ENCODE data around the gene KCNQ1.

Gene KCNQ1

DNA sequence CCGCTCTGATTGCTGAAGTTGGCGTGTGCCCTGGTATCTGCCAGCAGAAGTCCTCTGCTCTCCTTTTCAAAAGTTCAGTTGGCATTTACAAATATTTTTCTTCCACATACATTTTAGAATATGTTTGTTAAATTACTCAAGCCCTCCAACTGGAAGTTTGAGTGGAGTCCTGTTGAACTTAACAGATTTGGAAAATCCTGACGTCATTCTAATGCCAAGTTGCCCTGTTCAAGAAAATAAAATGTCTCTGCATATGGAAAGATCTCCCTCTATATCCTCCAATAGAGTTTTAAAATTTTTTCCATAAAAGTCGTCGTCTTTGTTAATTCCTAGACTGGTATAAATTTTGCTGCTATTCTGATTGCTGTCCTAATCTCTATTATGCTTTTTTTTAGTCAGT lies 251.6 kb downstream of the KCNQ1 start:
- no peak for DNase-seq (ENCODE audit: low read depth in 2 of 2)

- no peak for DNase-seq (ENCODE audit: low read depth in 2 of 2)
These were observed 253.1 kb downstream of the KCNQ1 start for GRCh38 chr11:2697866-2698265.

DNA sequence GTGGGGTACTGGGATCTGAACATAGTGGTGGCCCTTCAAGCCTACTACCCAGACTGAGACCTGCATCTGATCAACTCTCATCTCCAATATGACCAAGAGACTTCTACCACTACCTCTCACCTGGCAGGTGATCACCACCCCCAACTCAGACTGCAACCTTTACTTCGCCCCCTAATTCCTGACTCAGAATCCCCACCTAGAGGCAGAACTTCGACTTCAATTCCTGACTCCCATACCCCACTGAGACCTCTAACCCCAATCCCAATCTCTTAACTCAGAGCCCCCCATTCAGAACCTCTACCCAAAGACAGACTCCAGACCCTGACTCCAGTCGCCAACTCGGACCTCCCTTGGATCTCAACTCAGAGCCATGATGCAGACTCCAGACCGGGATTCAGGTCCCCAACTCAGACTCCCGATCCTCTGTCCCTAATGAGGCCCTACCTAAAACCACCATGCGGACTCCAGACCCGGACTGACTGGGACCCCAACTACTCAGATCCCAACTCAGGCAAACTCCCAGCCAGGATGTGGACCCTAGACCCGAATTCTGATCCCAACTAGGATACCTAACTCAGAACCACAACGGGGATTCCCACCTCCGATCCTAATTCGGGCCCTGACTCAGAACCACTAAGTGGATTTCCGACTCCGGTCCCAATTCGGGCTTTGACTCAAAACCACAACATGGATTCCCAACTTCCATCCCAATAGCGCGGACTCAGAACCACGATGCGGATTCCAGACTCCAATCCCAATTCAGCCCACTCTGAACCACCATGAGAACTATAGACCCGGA lies 253.8 kb downstream of the KCNQ1 start:
- DNase-seq (ENCODE audit: low read depth in 2 of 2) = no peak

DNA sequence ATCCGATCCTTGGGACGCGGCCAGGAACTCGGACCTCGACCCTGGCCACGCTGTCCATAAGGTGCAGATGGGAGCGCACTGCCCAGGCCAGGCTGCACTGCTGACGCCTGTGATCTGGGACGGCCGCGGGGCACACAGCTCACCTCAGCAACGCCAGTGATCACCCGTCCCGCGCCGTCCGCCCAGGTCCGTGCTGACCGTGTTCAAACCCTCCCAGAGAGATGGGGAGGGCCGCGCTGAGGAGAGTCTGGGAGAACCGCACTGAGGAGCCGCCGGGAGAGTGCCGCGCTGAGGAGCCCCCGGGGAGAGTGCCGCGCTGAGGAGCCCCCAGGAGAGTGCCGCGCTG lies 254.3 kb downstream of the KCNQ1 start:
- DNase-seq (ENCODE audit: low read depth in 2 of 2) = no peak

- peak; percentile 79 to 80 for DNase-seq (ENCODE audit: low read depth in 2 of 2)
These were observed 255.0 kb downstream of the KCNQ1 start, which contains the start of gene KCNQ1OT1 for GRCh38 chr11:2699531-2700414. TSS of gene KCNQ1OT1 (minus strand) at chr11:2699994.

- peak in 1 of 2 donors; percentile 16 for DNase-seq (ENCODE audit: low read depth in 2 of 2)
These were observed 255.8 kb downstream of the KCNQ1 start for GRCh38 chr11:2700415-2701211.

- DNase-seq (ENCODE audit: low read depth in 2 of 2) = no peak
These were observed 256.4 kb downstream of the KCNQ1 start for GRCh38 chr11:2701230-2701629.

DNA sequence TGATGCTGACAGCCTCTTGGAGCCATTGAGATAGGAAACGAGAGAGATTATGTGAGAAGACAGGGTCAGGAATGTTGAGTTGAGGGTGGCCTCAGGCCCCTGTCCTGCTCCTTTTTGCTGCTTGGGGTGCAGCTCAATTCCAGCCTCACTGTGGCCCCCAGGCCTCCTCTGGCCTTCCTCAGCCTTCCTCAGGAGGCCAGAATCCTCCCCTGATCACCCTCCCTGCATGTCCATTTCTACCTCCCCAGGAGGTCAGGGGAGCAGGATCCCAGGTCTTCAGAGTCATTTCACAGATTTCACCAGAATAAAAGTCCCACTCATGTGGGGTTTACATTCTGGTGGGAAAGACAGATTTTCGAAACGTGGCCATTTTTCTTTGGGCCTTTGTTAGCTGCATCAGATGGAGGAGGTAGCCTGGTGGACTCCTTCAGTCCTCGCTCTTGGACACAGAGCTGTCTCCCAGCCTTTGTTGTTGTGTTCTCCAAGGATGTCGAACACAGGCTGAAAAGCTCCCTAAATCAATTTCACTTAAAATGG lies 257.2 kb downstream of the KCNQ1 start:
- no peak for DNase-seq (ENCODE audit: low read depth in 2 of 2)

DNA sequence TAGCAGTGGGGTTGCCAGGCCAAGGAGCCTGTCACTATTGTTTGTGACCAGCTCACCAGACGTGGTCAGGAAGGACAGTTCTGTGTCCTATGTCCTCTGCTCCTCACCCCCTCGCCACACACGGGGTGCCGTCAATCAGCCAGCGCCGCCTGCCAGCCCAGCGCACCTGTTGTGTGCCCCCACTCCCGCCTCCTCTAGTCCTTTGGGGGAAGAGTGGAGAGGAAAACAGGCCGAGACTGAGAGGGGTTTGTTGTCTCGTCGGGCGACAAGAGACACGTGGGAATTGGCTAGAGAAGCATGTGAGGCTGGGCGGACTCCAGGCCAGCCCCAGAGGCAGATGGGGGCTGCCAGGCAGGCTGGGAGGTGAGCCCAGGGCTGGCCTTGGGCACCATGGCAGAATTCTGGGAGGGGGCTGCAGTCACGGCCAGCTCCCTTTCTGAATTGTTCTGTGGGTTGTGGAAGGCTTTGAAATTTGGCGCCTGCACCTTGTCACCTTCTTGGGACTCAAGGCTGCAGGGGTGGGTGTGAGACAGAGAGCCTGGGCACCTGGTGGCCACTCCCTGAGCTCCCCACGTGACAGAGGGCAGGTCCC lies 258.1 kb downstream of the KCNQ1 start:
- DNase-seq (ENCODE audit: low read depth in 2 of 2) = no peak

GRCh38 chr11:2703363-2704141 lies 258.7 kb downstream of the KCNQ1 start:
- no peak for DNase-seq (ENCODE audit: low read depth in 2 of 2)

DNA sequence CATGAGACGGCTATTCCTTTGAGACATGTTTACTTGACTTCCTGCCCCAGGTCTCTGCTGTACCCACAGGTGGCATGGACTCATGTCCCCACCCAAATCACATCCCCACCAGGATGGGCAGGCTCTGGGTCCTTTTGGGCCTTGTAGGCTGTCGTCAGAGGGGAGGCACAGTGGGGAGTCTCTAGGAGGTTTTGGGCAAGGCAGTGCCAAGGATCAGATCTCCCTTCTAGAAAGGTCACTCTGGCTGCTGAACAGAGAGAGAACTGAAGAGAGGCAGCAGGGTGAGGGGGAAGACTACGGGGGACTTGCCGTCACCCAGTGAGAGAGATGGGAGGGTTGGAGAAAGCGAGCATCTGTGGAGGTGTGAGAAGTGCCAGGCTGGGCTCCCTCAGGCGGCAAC lies 259.5 kb downstream of the KCNQ1 start:
- DNase-seq (ENCODE audit: low read depth in 2 of 2) = no peak

DNA sequence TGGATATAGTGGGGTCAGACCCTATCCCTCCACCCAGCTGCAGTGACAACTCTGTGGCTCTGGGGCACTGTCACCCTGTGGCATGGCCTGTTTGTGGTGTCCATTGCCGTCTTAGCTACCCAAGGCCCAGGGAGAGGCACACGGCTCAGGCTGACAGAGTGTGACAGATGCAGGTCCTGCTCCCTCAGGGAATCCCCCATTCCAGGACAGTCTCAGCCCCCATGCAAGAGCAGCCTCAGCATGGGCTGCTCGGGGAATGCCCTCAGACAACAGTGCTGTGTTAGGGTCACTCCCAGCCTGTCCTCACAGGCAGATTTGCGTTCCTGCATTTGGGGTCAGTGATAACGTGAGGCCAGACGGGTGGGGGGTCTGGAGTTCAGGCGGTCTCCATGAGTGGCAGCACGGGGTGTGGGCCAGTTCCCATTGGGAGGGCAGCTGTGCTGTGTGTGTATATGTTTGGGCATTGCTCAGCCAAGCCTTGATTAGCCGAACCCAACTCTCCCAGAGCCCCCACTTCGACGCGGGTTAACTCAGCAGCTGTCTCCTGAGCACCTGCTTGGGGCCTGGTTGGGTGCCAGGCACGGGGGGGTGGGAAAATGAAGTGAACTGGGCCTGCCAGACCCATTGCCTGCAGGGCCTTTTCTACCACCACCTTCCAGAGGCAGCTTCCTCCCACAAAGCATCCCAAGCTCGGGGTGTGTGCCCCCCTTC lies 260.2 kb downstream of the KCNQ1 start:
- DNase-seq (ENCODE audit: low read depth in 2 of 2) = no peak

- no peak for DNase-seq (ENCODE audit: low read depth in 2 of 2)
These were observed 261.5 kb downstream of the KCNQ1 start for GRCh38 chr11:2706321-2706720.

DNA sequence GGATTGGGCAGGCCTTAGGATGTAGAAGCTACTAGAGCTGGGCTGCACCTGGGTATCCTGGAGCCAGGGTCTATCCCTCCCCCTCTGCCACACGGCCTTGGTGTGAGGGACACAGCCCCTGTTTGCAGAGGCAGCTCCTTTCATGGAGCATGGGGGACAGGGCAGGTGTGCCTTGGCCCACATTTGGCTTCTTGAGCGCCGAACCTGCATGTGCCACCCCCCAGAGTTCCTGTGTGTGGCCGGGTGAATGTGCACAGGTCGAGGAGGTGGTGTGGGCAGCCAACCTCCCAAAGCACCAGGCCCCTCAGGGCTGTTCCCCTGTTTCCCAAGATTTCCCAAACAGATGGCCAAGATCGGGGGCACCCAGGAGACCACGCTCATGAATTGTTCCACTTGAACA lies 262.9 kb downstream of the KCNQ1 start:
- DNase-seq (ENCODE audit: low read depth in 2 of 2) = no peak

GRCh38 chr11:2708151-2708581 lies 263.4 kb downstream of the KCNQ1 start:
- no peak for DNase-seq (ENCODE audit: low read depth in 2 of 2)

GRCh38 chr11:2708757-2709281 lies 264.0 kb downstream of the KCNQ1 start:
- DNase-seq (ENCODE audit: low read depth in 2 of 2) = no peak

DNA sequence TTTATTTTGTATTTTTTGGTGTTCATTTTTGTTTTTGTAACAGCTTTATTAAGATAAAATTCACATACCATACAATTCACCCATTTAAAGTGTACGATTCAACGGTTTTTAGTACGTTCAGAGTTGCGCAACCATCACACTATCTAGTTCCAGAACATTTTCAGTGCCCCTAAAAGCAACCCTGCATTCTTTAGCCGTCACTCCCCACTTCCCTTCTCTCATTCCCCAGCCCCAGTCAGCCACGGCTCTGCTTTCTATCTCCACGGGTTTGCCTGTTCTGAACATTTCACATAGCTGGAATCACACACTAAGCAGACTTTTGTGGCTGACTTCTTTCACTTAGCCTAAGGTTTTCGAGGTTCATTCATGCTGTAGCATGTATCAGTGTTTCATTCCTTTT lies 264.6 kb downstream of the KCNQ1 start:
- no peak for DNase-seq (ENCODE audit: low read depth in 2 of 2)

DNA sequence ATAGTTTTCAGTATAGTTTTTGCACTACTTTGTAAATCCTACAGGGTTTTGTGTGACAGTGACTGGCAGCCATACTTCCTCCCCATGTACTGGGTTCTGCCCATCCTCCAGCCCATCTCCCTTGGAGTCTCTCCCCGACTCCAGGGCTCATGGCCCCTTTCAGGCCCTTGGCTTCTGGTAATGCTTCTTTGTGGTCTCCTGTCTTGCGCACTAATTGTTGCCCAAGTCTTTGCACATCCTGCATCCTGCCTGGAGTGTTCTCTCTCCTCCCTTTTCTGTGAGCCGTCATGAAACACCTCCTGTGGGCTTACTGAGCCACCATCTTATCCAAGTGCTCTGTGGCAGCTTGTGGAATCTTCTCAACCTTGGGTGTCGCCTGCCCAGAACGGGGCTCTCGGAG lies 266.4 kb downstream of the KCNQ1 start:
- no peak for DNase-seq (ENCODE audit: low read depth in 2 of 2)

DNA sequence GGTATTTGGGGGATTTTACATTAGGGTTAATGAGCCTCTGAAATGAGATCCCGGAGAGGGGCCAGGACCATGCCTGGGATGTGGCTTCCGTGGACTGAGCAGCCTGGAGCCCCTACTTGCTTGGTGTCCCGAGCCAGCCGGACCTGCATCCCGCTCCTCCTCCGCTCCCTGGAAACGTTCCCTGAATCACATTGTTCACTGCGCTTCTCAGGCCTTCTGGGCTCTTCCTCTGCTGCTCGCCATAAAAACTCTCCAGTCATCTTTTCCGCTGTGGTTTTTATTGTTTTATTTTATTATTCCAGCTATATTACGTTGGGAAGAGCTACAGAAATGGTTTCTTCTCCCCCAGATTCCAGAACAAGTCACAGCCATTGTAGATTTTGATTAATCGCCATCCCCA lies 268.3 kb downstream of the KCNQ1 start:
- DNase-seq (ENCODE audit: low read depth in 2 of 2) = no peak

Data from stimulated activated CD8-positive, alpha-beta memory T cell treated with anti-CD3 and anti-CD28 coated beads, Interleukin-15, amount 100 ng/mL, for 48 hours (primary cell).